HG03520 (cell line): ENCODE measurements around the gene BCLAF1.
A peak's percentile ranks its signal among the peaks of the same experiment; 100 is the strongest.
"Not testable (repeated sequence)": the region's sequence is repeated elsewhere in the genome, so short reads cannot be mapped to it uniquely, and the experiment has no call there.

Experiments used
- ATAC-seq: cut with Tn5 transposase; IDR thresholded peaks from one replicate; pipeline ENCODE4 v1.9.1; 2021; ENCODE audit warnings: mild to moderate bottlenecking, moderate library complexity; ENCODE audit not compliant: unreplicated experiment

BCLAF1 gene

GRCh38 chr6:136312975-136313374, 23.3 kb upstream of the BCLAF1 start:
- no peak for ATAC-seq

GRCh38 chr6:136309729-136310311, 20.2 kb upstream of the BCLAF1 start:
- ATAC-seq: no peak

- no peak for ATAC-seq
Observed at GRCh38 chr6:136309171-136309570, 19.5 kb upstream of the BCLAF1 start.

GRCh38 chr6:136308469-136308868, 18.8 kb upstream of the BCLAF1 start:
- ATAC-seq: not testable (repeated sequence)

GRCh38 chr6:136307351-136307750, 17.7 kb upstream of the BCLAF1 start:
- ATAC-seq: no peak

- no peak for ATAC-seq
Observed at GRCh38 chr6:136306466-136306865, 16.8 kb upstream of the BCLAF1 start.

- ATAC-seq: no peak
Observed at GRCh38 chr6:136304410-136304809, 14.8 kb upstream of the BCLAF1 start.

GRCh38 chr6:136303516-136303915, 13.9 kb upstream of the BCLAF1 start:
- ATAC-seq: no peak

- ATAC-seq: no peak
Observed at GRCh38 chr6:136294621-136295020, 5.0 kb upstream of the BCLAF1 start.

GRCh38 chr6:136290410-136291010, 864 bp upstream of the BCLAF1 start:
- ATAC-seq: peak; percentile 11

- peak; percentile 35 for ATAC-seq
Observed at GRCh38 chr6:136289327-136289578, 393 bp downstream of the BCLAF1 start.

- ATAC-seq: peak; percentile 41
Observed at GRCh38 chr6:136288566-136289326, 900 bp downstream of the BCLAF1 start.

- ATAC-seq: no peak
Observed at GRCh38 chr6:136284909-136285308, 4.7 kb downstream of the BCLAF1 start.

- no peak for ATAC-seq
Observed at GRCh38 chr6:136282906-136283305, 6.7 kb downstream of the BCLAF1 start.

GRCh38 chr6:136280032-136280609, 9.5 kb downstream of the BCLAF1 start:
- no peak for ATAC-seq

- no peak for ATAC-seq
Observed at GRCh38 chr6:136274062-136274461, 15.6 kb downstream of the BCLAF1 start.

- ATAC-seq: no peak
Observed at GRCh38 chr6:136265101-136265500, 24.5 kb downstream of the BCLAF1 start.

GRCh38 chr6:136262940-136263339, 26.7 kb downstream of the BCLAF1 start:
- ATAC-seq: no peak

- no peak for ATAC-seq
Observed at GRCh38 chr6:136254851-136255466, 34.7 kb downstream of the BCLAF1 start.

- no peak for ATAC-seq
Observed at GRCh38 chr6:136253734-136254133, 35.9 kb downstream of the BCLAF1 start.

GRCh38 chr6:136252441-136252840, 37.2 kb downstream of the BCLAF1 start:
- ATAC-seq: no peak

- ATAC-seq: no peak
Observed at GRCh38 chr6:136251394-136251793, 38.3 kb downstream of the BCLAF1 start.
